ENCODE data around the gene CNTN1. TPM values are rescaled to one million over a fixed set of nuclear protein-coding genes. Genes with fewer than 3 reads are reported as not detected.

CNTN1 gene
- total and polyA plus RNA-seq, 10 of the 15 experiments (the other 5 are each of a cell fraction or from before 2014, with no cell fraction given): 0.06 to 0.14 TPM; not detected in 8

- DNase-seq (ENCODE audit: low read depth, low spot score) (no peak), ATAC-seq (no peak), FAIRE-seq (no peak)
- Histone ChIP-seq H3K9ac (ENCODE audit: control insufficient read depth, insufficient read depth, low read length) (no peak overlapping the region), H4K20me1 (ENCODE audit: control insufficient read depth, insufficient read depth) (no peaks in the 10 kb centered on the region), H3K27me3 (replicated peaks in 1 of 2; ENCODE audit: control insufficient read depth in 2 of 2, insufficient read depth in 2 of 2, low read length in 1 of 2) (no peaks in the 10 kb centered on the region), H3K36me3 (ENCODE audit: control insufficient read depth in 2 of 2, insufficient read depth in 2 of 2, low read length in 1 of 2) (no peaks in the 10 kb centered on the region), H3K4me2 (ENCODE audit: control insufficient read depth, insufficient read depth) (no peak overlapping the region), H3K4me3 (no peak overlapping the region), H3K79me2 (ENCODE audit: control insufficient read depth, insufficient read depth, low read length) (no peaks in the 10 kb centered on the region), H3K9me3 (replicated peaks; ENCODE audit: control insufficient read depth, insufficient read depth, low read length) (no peaks in the 10 kb centered on the region), H3K4me1 (ENCODE audit: control insufficient read depth, insufficient read depth, low read length) (no peaks in the 10 kb centered on the region), H3K27ac (ENCODE audit: control insufficient read depth, insufficient read depth) (no peak overlapping the region), H2AFZ (ENCODE audit: control insufficient read depth, low read depth, low read length) (no peak overlapping the region)
- TF ChIP-seq BRCA1 (IDR thresholded peaks at IDR 0.05; ENCODE audit: low read depth, low read length) (no peak), REST (IDR thresholded peaks at IDR 0.05; ENCODE audit: low read depth, low read length) (peak; percentile 55; the same call in 1 of the 2 replicates)
- intact Hi-C loops (cut with micrococcal nuclease; ENCODE audit: unreplicated experiment): no loop called here
- CTCF ChIA-PET: no interaction called here
- SMC1A ChIA-PET (ENCODE audit: uncharacterized antibody, unreplicated experiment): no interaction called here
- in situ Hi-C loops (cut with MboI): no loop called here
- POLR2A ChIA-PET: no interaction called here
- WGBS (ENCODE audit: insufficient coverage, insufficient replicate concordance, low lambda C conversion rate, missing lambda C conversion rate): 0% methylated on average over 1 of the region's 1 CpG
- RAD21 ChIA-PET (ENCODE audit: unreplicated experiment): no interaction called here
- no TSS peak for BruUV-seq (replicated peaks)
These were observed 38.0 kb downstream of the CNTN1 start for GRCh38 chr12:40730281-40730680.

GRCh38 chr12:40733871-40734270 lies 41.6 kb downstream of the CNTN1 start:
- Histone ChIP-seq H4K20me1 (ENCODE audit: control insufficient read depth, insufficient read depth) (no peaks in the 10 kb centered on the region), H3K9ac (ENCODE audit: control insufficient read depth, insufficient read depth, low read length) (no peak overlapping the region), H3K36me3 (ENCODE audit: control insufficient read depth in 2 of 2, insufficient read depth in 2 of 2, low read length in 1 of 2) (no peaks in the 10 kb centered on the region), H3K4me3 (no peak overlapping the region), H3K27ac (ENCODE audit: control insufficient read depth, insufficient read depth) (no peak overlapping the region), H3K4me2 (ENCODE audit: control insufficient read depth, insufficient read depth) (no peak overlapping the region), H3K4me1 (ENCODE audit: control insufficient read depth, insufficient read depth, low read length) (no peaks in the 10 kb centered on the region), H3K79me2 (ENCODE audit: control insufficient read depth, insufficient read depth, low read length) (no peaks in the 10 kb centered on the region), H2AFZ (ENCODE audit: control insufficient read depth, low read depth, low read length) (no peak overlapping the region), H3K27me3 (replicated peaks in 1 of 2; ENCODE audit: control insufficient read depth in 2 of 2, insufficient read depth in 2 of 2, low read length in 1 of 2) (no peaks in the 10 kb centered on the region), H3K9me3 (replicated peaks; ENCODE audit: control insufficient read depth, insufficient read depth, low read length) (no peaks in the 10 kb centered on the region)
- FAIRE-seq (no peak), DNase-seq (ENCODE audit: low read depth, low spot score) (no peak), ATAC-seq (no peak)
- in situ Hi-C loops (cut with MboI) (no loop called here), intact Hi-C loops (cut with micrococcal nuclease; ENCODE audit: unreplicated experiment) (no loop called here)
- ChIA-PET POLR2A (no interaction called here), RAD21 (ENCODE audit: unreplicated experiment) (no interaction called here), CTCF (no interaction called here), SMC1A (ENCODE audit: uncharacterized antibody, unreplicated experiment) (no interaction called here)
- BruUV-seq (replicated peaks): no TSS peak
- TF ChIP-seq ZSCAN29 (IDR thresholded peaks at IDR 0.05) (no peak), IKZF2 (IDR thresholded peaks at IDR 0.05) (no peak), TBL1XR1 (IDR thresholded peaks at IDR 0.05; ENCODE audit: low read depth, low read length) (no peak), MYB (IDR thresholded peaks at IDR 0.05; ENCODE audit: borderline replicate concordance, low read depth, low read length) (no peak), ZNF207 (IDR thresholded peaks at IDR 0.05; ENCODE audit: borderline replicate concordance) (no peak), ATF7 (IDR thresholded peaks at IDR 0.05; ENCODE audit: low read depth) (no peak), RELB (IDR thresholded peaks at IDR 0.05; ENCODE audit: low read depth) (no peak), SREBF1 (IDR thresholded peaks at IDR 0.05; ENCODE audit: low read length) (no peak), JUND (IDR thresholded peaks at IDR 0.05; ENCODE audit: low read depth, low read length) (no peak), RELA (IDR thresholded peaks at IDR 0.05; ENCODE audit: borderline replicate concordance, partially characterized antibody) (no peak), ZNF24 (IDR thresholded peaks at IDR 0.05) (no peak), HDGF (IDR thresholded peaks at IDR 0.05) (no peak), NFYA (IDR thresholded peaks at IDR 0.05; ENCODE audit: borderline replicate concordance, low read depth, low read length) (no peak)
